HTERT RPE-1 (cell line): ENCODE data around the gene WDR75.
"Not testable (repeated sequence)": the region's sequence is repeated elsewhere in the genome, so short reads cannot be mapped to it uniquely, and the experiment has no call there.

Experiments used
- in situ Hi-C: fragments of 300-500 bp; cut with MboI; formaldehyde crosslinking; loops from 4 replicates; pipeline ENCODE4 v1.14.3; 2020; ENCODE audit warnings: low sequenced_read_pairs

The WDR75 gene

DNA sequence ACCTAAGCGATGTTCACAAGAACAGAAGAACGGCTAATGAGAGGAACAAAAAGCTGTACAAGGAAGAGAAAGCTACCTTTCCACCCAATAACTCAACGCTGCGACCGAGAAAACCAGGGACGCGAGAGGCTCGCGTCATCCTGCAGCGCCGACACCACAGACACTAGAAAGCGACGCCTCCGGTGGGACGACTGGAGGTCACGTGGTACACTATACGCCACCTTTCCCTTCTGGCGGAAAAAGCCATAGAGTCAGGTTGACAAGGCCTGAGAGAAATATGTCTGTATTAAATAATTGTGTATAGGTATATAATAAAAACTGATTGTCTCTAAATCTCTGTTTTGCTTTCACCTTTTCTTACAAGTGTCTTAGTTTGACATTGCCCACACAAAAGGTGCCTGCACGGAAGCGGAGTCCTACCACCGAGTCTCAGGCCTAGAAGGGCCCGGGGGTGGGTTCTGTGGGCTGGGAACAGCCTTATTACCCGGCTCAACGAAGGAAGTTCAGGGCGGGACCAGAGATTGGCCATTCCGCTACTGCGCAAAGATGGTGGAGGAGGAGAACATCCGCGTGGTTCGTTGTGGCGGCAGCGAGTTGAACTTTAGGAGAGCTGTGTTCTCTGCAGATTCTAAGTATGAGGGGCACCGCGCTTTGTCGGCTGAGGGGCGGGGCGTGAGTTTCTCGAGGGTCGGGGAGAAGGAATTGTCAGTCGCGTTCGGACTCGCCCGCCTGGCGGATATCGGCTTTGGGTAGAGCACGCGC, at the start of gene WDR75:
Gene WDR75 (plus strand): TSS at position 528 of the 762 bp plus-strand sequence. CDS start 19 bp downstream, at position 547.
- in situ Hi-C loops: no loop called here

DNA sequence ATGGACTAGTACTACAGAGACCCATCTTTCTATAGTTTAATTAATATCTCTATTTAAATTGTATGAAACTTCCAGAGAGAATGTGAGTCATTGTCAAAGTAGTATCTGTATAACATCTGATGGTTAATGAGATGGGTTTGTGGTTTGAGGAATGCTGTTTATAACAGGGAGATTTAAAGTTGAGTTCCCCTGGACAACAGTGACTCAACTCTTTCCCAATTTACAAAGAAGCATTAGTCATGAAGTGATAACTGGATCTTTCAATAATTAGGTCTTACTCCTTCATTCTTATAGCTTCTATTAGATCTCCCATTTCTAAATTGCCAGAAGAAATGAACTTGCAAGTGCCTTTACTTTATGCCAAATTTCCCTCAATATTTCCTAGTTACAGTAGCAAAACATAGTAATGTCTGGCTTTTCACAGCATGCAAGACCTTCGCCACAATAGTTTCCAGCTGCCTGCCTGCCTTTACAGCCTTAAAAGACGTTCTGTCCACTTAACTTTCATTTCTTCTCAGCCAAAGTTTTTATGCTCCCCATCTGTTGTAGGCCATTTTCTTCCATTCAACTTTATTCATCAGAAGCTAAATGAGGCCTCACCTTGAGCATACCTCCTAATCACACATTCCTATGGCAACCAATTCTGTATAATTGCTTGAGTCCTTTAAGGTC, 47.7 kb upstream of the WDR75 start:
- in situ Hi-C loops: no loop called here

DNA sequence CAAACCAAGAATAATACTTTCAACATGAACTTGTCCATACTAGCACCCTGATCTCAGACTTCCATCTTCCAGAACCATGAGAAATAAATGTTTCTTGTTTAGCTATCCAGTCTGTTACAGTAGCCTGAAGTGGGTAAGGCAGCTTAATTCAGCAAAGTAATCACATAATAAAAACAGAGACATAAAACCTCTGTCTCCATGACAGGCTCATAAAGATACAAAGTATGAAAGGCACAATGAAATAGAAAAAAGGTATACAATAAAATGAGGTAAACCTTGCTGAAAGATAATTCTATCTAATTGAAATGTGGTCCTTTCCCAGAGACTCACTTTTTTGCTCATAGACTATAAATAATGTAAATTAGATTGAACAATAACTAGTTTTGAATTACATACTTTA, 46.7 kb upstream of the WDR75 start:
- in situ Hi-C loops: no loop called here

DNA sequence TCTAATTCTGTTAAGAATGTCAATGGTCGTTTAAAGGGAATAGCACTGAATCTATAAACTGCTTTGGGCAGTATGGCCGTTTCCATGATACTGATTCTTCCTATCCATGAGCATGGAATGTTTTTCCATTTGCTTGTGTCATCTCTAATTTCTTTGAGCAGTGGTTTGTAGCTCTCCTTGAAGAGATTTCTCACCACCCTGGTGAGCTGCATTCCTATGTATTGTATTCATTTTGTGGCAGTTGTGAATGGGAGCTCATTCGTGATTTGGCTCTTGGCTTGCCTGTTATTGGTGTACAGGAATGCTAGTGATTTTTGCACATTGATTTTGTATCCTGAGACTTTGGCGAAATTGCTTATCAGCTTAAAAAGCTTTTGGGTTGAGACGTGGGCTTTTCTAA, 38.3 kb upstream of the WDR75 start:
- in situ Hi-C loops: no loop called here

DNA sequence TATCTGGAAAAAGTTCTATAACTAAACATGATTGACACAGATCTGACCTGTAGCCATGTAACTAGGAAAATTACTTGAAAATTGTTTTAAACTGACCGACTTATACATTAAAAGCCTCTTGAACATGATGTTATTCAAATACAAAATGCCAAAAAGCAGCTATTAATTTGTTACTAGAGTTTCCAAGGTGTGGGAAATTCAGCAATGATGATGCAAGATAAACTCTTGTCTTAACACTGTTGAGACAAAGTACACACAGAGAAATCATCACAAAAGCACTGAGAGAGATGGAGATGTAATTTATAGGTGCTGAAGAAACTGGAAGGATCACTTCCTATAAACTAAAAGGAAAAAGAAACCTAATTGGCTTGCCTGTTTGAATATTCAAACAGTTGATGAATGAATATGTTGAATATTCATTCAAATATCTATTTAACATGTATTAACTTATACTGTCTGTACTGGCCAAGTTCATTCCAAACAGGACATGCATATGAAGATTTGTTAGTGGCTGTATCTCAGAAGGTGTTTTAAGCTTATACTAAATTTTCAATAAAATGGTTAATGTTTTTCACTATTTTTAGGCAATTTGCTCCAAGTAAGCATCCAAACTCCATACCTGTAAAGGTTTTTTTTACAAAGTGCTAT, 34.6 kb upstream of the WDR75 start:
- in situ Hi-C loops: no loop called here

DNA sequence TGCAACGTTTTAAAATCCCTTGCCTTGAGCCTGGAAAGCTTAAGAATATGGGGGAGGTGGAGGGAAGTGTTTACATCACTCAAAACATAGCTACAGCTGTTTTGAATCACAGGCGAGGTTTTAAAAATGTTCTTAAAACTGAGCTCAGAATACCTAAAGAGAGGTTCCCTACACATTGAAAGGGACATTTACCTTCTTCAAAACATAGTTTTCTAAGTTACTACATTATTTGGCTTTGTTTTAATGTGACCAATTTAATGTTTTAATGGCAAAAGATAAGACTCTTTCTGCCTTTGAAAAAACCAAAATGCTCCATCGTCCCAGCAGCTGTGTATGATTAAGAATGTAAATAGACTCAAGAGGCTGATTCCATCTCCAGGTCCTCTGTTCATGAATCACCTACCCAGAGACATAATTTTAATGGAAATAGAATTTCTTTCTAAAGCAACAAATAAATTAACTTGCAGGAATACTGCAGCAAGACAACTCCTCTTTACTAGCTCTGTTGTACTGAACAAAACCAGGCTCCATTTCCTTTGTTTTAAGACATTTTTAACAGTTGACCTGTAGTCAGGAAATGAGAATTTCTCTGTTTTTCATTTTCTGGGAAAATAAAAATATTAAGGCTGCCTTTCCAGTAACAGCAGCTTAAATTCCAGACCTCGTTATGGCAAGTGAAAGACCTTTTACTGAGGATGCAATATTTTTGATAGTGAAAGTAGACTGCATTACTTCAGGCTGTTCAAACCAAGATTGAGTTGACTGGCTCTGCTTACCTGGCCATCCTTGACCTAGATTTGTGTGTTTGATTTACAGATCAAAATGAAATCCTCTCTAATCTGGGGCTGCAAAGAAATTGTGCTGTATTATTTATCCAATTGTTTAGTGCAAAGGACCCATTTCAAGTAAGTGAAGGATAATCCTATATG, 33.7 kb upstream of the WDR75 start:
- in situ Hi-C loops: no loop called here

DNA sequence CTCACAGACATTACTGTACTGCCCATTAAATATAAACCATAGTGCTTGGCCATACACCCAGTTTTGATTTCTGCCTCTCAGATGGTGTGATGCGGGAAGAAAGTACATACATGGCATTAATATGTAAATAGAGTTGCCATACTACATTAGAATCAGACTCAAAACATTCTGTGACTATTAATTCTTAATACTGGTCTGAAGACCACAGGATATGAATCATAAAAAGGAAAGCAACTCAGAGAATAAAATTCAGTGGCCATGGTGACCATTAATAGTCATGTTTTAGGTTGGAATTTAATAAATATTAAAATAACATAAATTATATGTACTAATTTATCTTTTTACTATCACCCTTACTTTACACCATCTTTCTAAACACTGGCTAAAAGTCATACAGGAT, 33.0 kb upstream of the WDR75 start:
- in situ Hi-C loops: no loop called here

DNA sequence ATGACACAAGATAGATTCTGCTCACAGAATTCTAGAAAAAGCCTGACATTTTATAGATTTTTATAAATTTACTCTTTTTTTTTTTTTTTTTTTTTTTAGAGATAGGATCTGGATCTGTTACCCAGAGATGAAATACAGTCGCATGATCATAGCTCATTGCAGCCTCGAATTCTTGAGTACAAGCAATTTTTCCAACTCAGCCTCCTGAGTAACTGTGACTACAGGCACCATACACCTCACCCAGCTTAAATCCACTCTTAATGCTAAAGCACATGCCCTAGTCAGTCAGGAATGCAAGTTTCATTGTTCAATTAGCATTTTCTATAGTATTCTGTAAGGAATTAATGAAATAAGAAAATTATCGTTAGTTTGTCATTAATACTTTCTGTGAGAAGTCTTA, 32.1 kb upstream of the WDR75 start:
- in situ Hi-C loops: no loop called here

DNA sequence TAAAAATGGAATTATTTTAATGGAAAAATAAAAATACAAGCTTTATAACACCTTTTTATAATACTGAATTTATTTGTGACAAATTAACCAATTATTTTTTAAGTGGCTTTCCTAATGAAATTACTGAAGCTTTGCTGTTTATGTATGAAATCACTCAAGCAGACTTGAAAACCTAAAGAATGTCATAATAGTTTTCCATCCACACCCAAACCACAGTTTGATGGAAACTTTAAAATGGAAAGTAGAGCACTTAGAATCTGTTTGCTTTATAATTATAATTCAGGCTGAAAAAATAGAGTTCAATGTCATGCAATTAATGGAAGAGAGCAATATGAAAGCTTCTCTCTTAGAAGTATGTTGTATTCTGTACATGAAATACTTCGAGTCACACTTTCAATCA, 31.6 kb upstream of the WDR75 start:
- in situ Hi-C loops: no loop called here

DNA sequence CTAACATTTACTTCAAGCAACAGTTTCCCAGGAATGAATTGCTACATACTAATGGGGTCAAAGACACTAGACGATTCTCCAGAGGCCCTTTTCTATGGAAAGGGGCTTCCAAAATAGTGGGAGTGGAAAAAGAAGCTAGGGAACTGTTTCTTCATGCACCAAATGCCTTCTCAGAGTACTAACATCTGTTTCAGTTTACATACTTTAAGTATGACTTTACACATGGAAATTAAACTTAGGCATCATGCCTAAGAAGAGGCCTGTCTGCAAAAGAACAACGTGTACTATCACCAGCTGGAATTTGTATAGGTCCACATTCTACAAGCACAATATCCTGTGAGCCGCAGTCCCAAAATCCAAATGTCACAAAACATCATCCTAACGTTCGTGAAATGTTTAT, 29.4 kb upstream of the WDR75 start:
- in situ Hi-C loops: no loop called here

DNA sequence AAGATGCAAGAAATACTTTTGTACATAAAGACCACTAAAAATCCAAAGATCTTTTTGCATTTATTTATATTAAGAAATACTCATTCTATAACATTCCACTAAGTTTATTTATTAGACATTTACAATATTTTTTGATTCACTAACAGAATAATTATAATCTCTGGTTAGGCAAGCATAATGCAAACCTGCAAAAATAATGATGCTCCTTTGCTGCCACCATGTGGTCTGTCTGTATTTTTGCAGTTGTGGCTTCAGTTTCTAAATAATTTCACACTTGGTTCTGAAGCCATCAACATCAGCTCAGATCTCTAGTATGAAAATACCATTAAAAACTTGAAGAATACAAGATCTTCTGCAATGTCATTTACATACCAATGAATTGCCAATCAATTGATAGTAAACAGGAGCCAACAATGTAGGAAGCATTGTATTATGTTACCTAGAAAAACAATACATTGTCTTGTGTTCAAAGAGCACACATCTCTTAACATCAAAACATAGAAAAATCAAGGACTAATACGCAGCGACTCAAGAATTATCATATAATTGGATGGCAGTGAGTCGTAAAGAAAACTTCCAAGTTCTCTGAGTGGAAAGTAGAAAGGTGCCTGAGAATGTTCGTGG, 28.8 kb upstream of the WDR75 start:
- in situ Hi-C loops: no loop called here

DNA sequence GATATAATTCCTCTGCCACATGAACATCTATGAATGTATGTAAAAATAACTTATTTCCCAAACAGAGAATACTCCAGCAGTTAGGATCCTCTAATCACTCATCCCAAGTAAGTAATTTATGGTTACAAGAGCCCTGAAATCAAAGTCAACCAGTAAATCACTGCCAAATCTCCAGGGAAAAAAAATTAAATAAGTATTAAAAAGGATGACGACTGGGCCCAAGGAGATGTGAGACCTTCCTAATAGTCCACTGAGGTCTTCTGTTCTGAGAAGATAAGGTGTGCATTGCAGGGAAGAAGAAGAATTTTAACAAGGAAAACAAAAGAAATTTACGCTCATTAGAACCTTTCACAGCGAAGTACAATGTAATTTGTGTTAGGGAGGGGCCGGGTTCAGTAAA, 28.0 kb upstream of the WDR75 start:
- in situ Hi-C loops: no loop called here

DNA sequence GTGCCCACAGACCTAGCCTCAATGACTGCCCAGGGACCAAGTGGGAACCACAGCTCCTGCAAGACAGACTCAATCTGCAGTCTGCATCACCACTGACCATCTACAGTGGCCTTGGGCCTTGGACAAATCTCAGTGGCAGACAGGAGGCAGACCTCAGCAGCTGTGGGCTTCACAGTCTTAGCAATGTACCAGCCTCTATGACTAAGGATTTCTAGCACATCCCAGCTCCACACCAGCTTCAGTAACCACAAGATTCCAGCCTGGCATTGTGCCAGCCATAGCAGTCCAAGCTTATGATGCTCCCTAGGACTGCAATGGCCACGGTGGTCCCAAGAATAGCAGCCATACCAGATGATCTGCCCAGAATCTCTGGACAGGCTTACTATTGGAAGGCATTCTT, 19.6 kb upstream of the WDR75 start:
- in situ Hi-C loops: no loop called here

DNA sequence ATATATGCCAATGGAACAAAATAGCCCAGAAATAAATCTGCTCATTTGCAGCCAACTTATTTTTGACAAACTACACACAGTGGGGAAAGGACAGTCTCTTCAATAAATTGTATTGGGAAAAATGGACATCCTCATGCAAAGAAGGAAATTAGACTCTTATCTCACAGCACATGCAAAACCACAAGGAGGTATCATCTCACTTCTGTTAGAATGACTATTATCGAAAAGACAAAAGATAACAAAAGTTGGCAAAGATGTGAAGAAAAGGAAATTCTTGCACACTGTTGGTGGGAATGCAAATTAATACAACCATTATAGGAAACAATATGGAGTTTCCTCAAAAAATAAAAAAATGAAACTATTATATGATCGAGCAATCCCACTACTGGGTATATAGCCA, 16.3 kb upstream of the WDR75 start:
- in situ Hi-C loops: no loop called here

DNA sequence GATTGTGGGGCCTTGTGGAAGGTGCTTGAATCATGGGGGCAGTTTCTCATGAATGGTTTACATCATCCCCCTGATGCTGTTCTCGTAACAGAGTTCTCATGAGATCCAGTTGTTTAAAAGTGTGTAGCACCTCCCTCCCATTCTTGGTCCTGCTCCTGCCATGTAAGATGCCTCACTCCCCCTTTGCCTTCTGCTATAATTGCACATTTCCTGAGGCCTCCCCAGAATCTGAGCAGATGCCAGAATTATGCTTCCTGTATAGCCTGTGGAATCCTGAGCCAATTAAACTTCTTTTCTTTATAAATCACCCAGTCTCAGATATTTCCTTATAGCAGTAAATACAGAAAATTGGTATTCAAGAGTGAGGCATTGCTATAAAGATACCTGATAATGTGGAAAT, 15.6 kb upstream of the WDR75 start:
- in situ Hi-C loops: no loop called here

DNA sequence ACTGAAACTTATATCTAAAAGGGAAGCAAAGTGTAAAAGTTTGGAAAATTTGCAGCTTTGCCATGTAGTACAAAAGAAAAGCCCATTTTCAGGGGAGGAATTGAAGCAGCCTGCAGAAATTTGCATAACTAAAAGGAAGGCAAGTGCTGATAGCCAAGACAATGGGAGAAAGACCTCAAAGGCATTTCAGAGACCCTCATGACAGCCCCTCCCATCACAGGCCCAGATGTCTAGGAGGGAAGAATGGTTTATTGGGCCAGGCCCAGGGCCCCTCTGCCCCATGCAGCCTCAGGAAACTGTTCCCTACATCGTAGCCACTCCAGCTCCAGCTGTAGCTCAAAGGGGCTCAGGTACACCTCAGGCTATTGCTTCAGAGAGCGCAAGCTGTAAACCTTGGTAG, 14.4 kb upstream of the WDR75 start:
- in situ Hi-C loops: no loop called here

DNA sequence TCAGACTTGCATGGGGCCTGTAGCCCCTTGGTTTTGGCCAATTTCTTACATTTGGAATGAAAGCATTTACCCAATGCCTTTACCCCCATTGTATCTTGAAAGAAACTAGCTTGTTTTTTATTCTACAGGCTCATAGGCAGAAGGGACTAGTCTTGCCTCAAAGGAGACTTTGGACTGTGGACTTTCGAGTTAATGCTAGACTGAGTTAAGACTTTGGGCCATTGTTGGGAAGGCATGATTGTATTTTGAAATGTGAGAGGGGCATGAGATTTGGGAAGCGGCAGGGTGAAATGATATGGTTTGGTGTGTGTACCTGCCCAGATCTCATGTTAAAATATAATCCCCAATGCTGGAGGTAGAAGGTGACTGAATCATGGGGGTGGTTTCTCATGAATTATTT, 13.4 kb upstream of the WDR75 start:
- in situ Hi-C loops: no loop called here

DNA sequence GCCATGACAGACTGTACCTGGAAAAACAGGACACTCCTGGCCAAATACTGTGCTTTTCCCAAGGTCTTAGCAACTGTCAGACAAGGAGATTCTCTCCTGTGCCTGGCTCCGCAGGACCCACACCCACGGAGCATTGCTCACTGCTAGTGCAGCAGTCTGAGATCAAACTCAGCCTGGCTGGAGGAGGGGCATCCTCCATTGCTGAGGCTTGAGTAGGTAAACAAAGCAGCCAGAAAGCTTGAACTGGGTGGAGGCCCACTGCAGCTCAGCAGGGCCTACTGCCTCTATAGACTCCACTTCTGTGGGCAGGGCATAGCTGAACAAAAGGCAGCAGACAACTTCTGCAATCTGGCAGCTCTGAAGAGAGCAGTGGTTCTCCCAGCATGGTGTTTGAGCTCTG, 10.8 kb upstream of the WDR75 start:
- in situ Hi-C loops: not testable (repeated sequence)

DNA sequence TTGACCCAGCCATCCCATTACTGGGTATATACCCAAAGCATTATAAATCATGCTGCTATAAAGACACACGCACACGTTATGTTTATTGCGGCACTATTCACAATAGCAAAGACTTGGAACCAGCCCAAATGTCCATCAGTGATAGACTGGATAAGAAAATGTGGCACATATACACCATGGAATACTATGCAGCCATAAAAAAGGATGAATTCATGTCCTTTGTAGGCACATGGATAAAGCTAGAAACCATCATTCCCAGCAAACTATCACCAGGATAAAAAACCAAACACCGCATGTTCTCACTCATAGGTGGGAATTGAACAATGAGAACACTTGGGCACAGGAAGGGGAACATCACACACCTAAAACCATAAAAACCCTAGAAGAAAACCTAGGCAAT, 5.5 kb upstream of the WDR75 start:
- in situ Hi-C loops: not testable (repeated sequence)

DNA sequence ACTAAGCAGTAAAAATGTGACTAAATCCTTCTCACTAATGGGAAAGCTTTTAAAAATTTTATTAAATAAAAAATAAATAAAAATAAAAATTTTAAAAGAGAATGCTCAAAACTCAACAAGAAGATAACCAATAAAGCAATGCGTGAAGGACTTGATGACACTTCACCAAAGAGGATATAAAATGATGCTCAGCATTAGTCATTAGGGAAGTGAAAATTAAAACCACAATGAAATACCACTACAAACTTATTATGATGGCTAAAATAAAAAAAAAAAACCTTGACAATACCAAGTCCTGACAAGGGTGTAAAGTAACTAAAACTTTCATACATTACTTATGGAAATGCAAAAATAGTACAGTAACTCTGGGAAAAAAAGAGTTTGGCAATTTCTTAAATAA, 3.3 kb upstream of the WDR75 start:
- in situ Hi-C loops: no loop called here

DNA sequence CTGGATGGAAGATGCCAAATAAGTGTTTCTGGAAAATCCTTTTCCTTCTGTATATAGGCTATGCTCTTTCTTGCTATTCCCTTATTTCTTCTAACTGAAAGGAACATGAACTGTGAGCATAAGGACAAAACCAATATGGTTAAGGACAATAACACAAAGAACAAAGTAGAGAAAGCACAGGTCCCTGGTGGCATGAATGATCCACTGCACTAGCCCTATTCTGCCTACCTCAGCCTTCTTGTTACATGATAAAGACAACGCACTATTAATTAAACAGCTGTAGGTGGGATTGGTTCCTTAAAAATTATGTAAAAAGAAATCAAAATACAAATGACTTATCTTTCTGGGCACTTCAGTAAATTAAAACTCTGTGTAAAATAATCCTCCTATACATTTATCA, 1.9 kb upstream of the WDR75 start:
- in situ Hi-C loops: no loop called here
